Caco-2 (cell line): ENCODE measurements around the gene WDR46. TPM values are rescaled to one million over a fixed set of nuclear protein-coding genes. Genes with fewer than 3 reads are reported as not detected.

Experiments
- BruUV-seq: library from RNA; stranded (reverse); fragments of 400-500 nt; replicated peaks from 2 replicates; lab custom pipeline; 2021; lab: Mats Ljungman, UMichigan
- CTCF ChIA-PET: fragments of 300-600 bp; sonication (Branson Sonifier 250); formaldehyde crosslinking; loops from one replicate; lab custom pipeline; 2022; ENCODE audit warnings: antibody characterized with exemption; lab: Charles Lee
- POLR2A ChIA-PET: fragments of 300-600 bp; sonication (Branson Sonifier 250); formaldehyde crosslinking; loops from one replicate; lab custom pipeline; 2022; ENCODE audit warnings: antibody characterized with exemption; lab: Charles Lee
- DNase-seq, 2 experiments: peaks; one replicate each; pipeline versions ENCODE4 v3.0.0 to v3.0.0-alpha.2; 2020 to 2022
- H3K27me3 ChIP-seq: replicated peaks from 2 replicates; pipeline ENCODE4 v1.6.0; 2011; ENCODE audit warnings: low read length; ENCODE audit not compliant: control insufficient read depth, insufficient read depth
- H3K36me3 ChIP-seq: 2 replicates; pipeline ENCODE4 v1.5.1; 2011; ENCODE audit warnings: low read length; ENCODE audit not compliant: control insufficient read depth, insufficient read depth
- H3K4me1 ChIP-seq: fragments of 250-450 bp; sonication (Bioruptor Pico); 2 replicates; pipeline ENCODE4 v1.5.1; 2020; ENCODE audit warnings: mild to moderate bottlenecking
- H3K4me3 ChIP-seq: 2 replicates; pipeline ENCODE4 v1.5.1; 2011; ENCODE audit warnings: low read depth, mild to moderate bottlenecking, control low read depth, low read length
- H3K9me3 ChIP-seq: fragments of 250-450 bp; sonication (Bioruptor Pico); 2 replicates; pipeline ENCODE4 v1.5.1; 2020; ENCODE audit warnings: mild to moderate bottlenecking, moderate library complexity
- H3K27ac Mint-ChIP-seq: one replicate; pipeline ENCODE4 v1.8.0; 2022; ENCODE audit warnings: mixed read lengths; ENCODE audit not compliant: unreplicated experiment
- H3K27me3 Mint-ChIP-seq: one replicate; pipeline ENCODE4 v1.8.0; 2022; ENCODE audit warnings: mixed read lengths; ENCODE audit not compliant: insufficient read depth, unreplicated experiment
- H3K36me3 Mint-ChIP-seq: one replicate; pipeline ENCODE4 v1.8.0; 2022; ENCODE audit warnings: mild to moderate bottlenecking, mixed read lengths; ENCODE audit not compliant: insufficient read depth, unreplicated experiment
- H3K4me1 Mint-ChIP-seq: one replicate; pipeline ENCODE4 v1.8.0; 2022; ENCODE audit warnings: low read depth, mixed read lengths; ENCODE audit not compliant: unreplicated experiment
- H3K4me3 Mint-ChIP-seq: one replicate; pipeline ENCODE4 v1.8.0; 2022; ENCODE audit warnings: mild to moderate bottlenecking, moderate library complexity, mixed read lengths; ENCODE audit not compliant: unreplicated experiment
- H3K9me3 Mint-ChIP-seq: one replicate; pipeline ENCODE4 v1.8.0; 2022; ENCODE audit warnings: mixed read lengths; ENCODE audit not compliant: unreplicated experiment
- intact Hi-C: fragments of 100-400 bp; cut with micrococcal nuclease; formaldehyde crosslinking; loops from one replicate; pipeline ENCODE4 v1.10.0; 2022; ENCODE audit not compliant: unreplicated experiment
- total RNA-seq: library from RNA; stranded (reverse); gene quantifications from 2 replicates; pipeline ENCODE4 v1.2.3, GENCODE V29; 2022
- TF ChIP-seq, protein P1 (sequence below), 2 experiments: fragments of 200-600 bp in 1 of 2; IDR thresholded peaks; 1 replicate in 1 of 2; 2 replicates in 1 of 2; pipeline versions ENCODE4 v1.5.1 to v1.8.0; 2011 to 2022; ENCODE audit warnings: antibody characterized with exemption in 1 of 2, control low read depth in 1 of 2, inconsistent platforms in 1 of 2, low read depth in 1 of 2, low read length in 1 of 2, mild to moderate bottlenecking in 1 of 2, moderate library complexity in 1 of 2; ENCODE audit not compliant: insufficient read depth in 1 of 2, severe bottlenecking in 1 of 2, unreplicated experiment in 1 of 2

The WDR46 gene
- total RNA-seq, 1 experiment from 2014 or later = 58.2 TPM

DNA sequence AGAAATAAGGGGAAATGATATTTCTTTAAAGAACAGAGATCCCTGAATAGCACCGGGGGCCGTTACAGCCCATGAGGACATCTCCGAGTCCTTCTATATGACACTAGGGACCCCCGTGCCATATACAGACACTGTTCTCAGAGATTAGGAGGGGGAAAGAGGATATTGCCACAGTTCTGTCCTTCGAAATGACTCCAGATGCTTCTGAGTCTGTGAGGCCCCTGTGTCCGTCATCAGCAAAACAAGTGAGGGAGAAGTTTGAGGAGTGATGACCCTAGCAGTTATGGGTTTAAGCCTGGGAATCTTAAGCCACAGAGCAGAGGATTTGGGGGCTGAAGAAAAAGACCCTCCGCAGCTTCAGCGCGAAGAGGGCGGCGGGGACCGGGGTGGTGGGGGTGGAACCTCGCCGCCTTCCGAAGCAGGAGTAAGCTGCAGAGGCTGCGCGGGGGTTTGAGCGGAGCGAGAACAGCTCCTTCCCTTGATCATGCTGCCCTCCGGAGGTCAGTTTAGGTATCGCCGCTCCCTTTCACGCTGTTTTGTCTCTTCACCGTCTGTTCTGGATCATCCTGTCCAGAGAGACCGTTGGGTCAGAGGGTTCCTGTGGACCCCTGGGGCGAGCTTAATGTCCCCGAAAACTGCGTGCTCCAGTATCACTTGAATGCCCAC is 40.9 kb downstream of the WDR46 start:
- ChIA-PET POLR2A (interaction anchor here (1.0 to 2.7 kb wide), 2 partner anchors 40 to 276 kb away, joined by 3 to 16 read pairs; partner anchors contain the start of gene RING1), CTCF (interaction anchor here (0.5 to 2.1 kb wide), 15 partner anchors 12 to 539 kb away, joined by 3 to 15 read pairs (median 4); partner anchors contain the start of genes BRD2, HSD17B8 and RING1)
- no peak overlapping the region for H3K27ac Mint-ChIP-seq
- peaks cover 10% of the 10 kb centered on the region for H3K4me1 Mint-ChIP-seq
- DNase-seq = peak; percentile 83 to 89
- Histone ChIP-seq H3K9me3 (no peaks in the 10 kb centered on the region), H3K4me1 (peaks cover 5% of the 10 kb centered on the region; the same call in 1 of the 2 replicates), H3K27me3 (no peaks in the 10 kb centered on the region), H3K4me3 (peak overlapping the region; percentile 35), H3K36me3 (no peaks in the 10 kb centered on the region; the same call in 1 of the 2 replicates)
- intact Hi-C loops = loop anchor here (1.0 to 2.0 kb wide), 4 partner anchors 43 to 234 kb away; no protein-coding TSS in a partner anchor
- no peaks in the 10 kb centered on the region for H3K9me3 Mint-ChIP-seq
- H3K36me3 Mint-ChIP-seq = peaks cover 27% of the 10 kb centered on the region
- H3K4me3 Mint-ChIP-seq = peak overlapping the region; percentile 85
- BruUV-seq = no TSS peak
- peaks cover 2% of the 10 kb centered on the region for H3K27me3 Mint-ChIP-seq
- TF ChIP-seq, protein P1, sequence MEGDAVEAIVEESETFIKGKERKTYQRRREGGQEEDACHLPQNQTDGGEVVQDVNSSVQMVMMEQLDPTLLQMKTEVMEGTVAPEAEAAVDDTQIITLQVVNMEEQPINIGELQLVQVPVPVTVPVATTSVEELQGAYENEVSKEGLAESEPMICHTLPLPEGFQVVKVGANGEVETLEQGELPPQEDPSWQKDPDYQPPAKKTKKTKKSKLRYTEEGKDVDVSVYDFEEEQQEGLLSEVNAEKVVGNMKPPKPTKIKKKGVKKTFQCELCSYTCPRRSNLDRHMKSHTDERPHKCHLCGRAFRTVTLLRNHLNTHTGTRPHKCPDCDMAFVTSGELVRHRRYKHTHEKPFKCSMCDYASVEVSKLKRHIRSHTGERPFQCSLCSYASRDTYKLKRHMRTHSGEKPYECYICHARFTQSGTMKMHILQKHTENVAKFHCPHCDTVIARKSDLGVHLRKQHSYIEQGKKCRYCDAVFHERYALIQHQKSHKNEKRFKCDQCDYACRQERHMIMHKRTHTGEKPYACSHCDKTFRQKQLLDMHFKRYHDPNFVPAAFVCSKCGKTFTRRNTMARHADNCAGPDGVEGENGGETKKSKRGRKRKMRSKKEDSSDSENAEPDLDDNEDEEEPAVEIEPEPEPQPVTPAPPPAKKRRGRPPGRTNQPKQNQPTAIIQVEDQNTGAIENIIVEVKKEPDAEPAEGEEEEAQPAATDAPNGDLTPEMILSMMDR (IDR thresholded peaks at IDR 0.05; ENCODE audit: insufficient read depth in 1 of 2, low read depth in 1 of 2, low read length in 1 of 2, severe bottlenecking in 1 of 2, unreplicated experiment in 1 of 2) = peak; percentile 84 to 86

DNA sequence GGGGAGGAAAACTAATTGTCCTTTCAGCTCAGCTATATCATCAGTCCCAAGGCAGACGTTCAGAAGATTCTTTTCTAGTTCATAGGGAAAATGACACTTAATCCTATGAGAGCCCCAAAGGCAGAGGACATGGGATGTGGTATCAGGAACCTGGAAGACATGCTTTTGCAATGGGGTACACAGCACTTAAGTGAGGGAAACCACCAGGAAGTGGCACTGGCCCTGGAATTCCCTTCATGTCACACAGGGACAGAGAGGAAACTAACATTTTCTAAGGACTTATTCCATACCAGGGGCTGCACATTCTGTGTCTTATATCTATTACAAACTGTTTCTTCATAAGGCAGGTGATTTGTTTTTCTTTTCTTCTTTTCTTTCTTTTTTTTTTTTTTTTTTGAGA is 45.6 kb downstream of the WDR46 start:
- Histone ChIP-seq H3K27me3 (no peaks in the 10 kb centered on the region), H3K4me1 (no peaks in the 10 kb centered on the region), H3K4me3 (no peak overlapping the region), H3K36me3 (no peaks in the 10 kb centered on the region; the same call in 1 of the 2 replicates), H3K9me3 (no peaks in the 10 kb centered on the region)
- TF ChIP-seq, protein P1 (IDR thresholded peaks at IDR 0.05; ENCODE audit: insufficient read depth in 1 of 2, low read depth in 1 of 2, low read length in 1 of 2, severe bottlenecking in 1 of 2, unreplicated experiment in 1 of 2) = no peak
- CTCF ChIA-PET = no interaction called here
- H3K4me1 Mint-ChIP-seq = no peaks in the 10 kb centered on the region
- no peaks in the 10 kb centered on the region for H3K9me3 Mint-ChIP-seq
- POLR2A ChIA-PET = no interaction called here
- no TSS peak for BruUV-seq
- H3K36me3 Mint-ChIP-seq = peaks cover 1% of the 10 kb centered on the region
- intact Hi-C loops = no loop called here
- no peak for DNase-seq
- H3K4me3 Mint-ChIP-seq = no peak overlapping the region
- H3K27me3 Mint-ChIP-seq = peaks cover 12% of the 10 kb centered on the region
- H3K27ac Mint-ChIP-seq = no peak overlapping the region

DNA sequence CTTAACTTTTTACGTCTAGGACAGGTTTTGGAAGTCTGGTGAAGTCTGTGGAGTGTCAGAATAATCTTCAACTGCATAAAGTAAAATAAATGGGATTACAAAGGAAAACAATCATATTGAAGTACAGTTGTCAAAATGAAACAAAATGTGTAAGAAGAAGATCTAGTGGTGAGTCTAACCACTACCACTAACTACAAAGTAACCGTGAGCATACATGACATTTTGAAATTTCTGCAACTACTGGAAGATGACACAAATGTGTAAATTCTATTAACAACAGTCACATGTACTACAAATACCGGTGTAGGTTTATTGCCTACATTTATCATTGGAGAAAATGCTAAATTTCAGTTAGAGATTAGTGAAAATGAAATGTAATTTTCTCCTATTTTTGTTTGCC is 47.1 kb downstream of the WDR46 start:
- intact Hi-C loops = no loop called here
- Histone ChIP-seq H3K9me3 (no peaks in the 10 kb centered on the region), H3K36me3 (no peaks in the 10 kb centered on the region; the same call in 1 of the 2 replicates), H3K27me3 (no peaks in the 10 kb centered on the region), H3K4me1 (no peaks in the 10 kb centered on the region), H3K4me3 (no peak overlapping the region)
- DNase-seq = no peak
- Mint-ChIP-seq H3K4me1 (no peaks in the 10 kb centered on the region), H3K27ac (no peak overlapping the region), H3K36me3 (no peaks in the 10 kb centered on the region), H3K27me3 (peaks cover 12% of the 10 kb centered on the region), H3K9me3 (no peaks in the 10 kb centered on the region), H3K4me3 (no peak overlapping the region)
- TF ChIP-seq, protein P1 (IDR thresholded peaks at IDR 0.05; ENCODE audit: insufficient read depth in 1 of 2, low read depth in 1 of 2, low read length in 1 of 2, severe bottlenecking in 1 of 2, unreplicated experiment in 1 of 2) = no peak
- BruUV-seq = no TSS peak
- ChIA-PET POLR2A (no interaction called here), CTCF (no interaction called here)
